Right lung (tissue), 5 donors: ENCODE measurements around the gene NOL6. TPM values are rescaled to one million over a fixed set of nuclear protein-coding genes. Genes with fewer than 3 reads are reported as not detected.
"Not testable (repeated sequence)": the region's sequence is repeated elsewhere in the genome, so short reads cannot be mapped to it uniquely, and the experiment has no call there.

Source experiments
- DNase-seq, 2 donors: peaks; one replicate each; pipeline ENCODE4 v3.0.0-alpha.2; 2013
- polyA plus RNA-seq, 5 donors: library from polyadenylated mRNA; unstranded; fragments of 120-200 nt; gene quantifications; one replicate each; pipeline versions ENCODE4 v1.2.1 to v1.2.3, GENCODE V29; 2013; ENCODE audit warnings: inconsistent platforms in 1 of 5, low replicate concordance in 1 of 5; ENCODE audit not compliant: insufficient read length in 5 of 5, insufficient read depth in 1 of 5

Gene NOL6
- polyA plus RNA-seq, 5 donors = 21.1 to 31.8 (median 23.8) TPM

- no peak for DNase-seq
These were observed 1.4 kb downstream of the NOL6 start for GRCh38 chr9:33472171-33472880.

DNA sequence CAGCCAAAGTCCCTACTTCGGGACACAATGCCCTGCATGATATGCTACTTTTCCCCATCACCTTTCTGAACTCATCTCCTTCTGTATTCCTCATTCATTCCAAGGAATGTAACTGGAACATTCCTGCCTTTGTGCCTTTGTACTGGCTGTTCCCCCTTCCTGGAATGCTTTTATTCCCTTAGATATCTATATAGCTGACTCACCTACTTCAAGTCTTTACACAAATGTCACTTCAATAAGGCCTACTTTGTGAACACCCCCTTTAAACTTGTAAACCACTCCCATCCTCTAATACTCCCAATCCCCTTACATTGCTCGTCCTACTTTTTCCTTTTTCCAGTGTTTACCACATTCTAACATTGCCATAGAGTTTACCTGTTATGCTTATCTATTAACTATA is 2.4 kb downstream of the NOL6 start:
- no peak for DNase-seq

GRCh38 chr9:33469891-33470290 is 3.8 kb downstream of the NOL6 start:
- no peak for DNase-seq

DNA sequence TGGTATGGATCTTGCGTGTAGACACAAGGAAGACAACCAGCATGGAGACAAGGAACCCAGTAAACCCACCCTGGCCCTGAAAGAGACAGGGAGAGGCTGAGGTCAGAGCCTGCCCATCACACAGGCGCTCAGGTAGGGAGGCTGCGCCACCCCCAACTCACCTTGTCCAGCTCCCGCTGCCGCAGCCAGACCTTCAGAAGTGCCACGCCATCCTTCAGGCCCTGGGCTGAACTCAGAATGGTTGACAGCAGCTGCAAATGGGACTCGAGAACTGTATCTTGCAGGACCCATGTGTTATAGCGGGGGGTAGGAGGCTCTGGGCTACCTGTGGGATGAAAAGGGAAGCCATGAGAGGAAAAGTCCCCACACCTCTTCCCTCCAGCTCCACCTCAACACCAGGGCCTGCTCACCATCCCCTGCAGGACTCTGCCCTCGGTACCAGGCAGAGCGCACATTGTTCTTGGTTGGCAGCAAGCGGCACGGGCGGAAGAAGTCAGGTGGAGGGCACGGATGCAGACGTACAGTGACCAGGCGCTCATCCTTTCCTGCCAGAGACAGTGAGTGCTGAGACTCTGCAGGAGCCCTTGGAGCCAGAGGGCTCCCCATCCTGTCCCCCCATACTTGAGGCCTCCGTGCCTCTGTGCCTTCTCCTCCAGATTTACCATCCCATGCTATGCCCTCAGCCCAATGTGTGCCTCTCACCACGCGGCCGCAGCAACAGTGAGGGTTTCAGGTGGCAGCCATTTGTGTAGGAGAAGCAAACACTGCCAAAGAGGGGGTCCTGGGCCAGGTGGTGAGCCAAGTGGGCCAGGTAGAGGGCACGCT is 4.7 kb downstream of the NOL6 start:
- no peak for DNase-seq

DNA sequence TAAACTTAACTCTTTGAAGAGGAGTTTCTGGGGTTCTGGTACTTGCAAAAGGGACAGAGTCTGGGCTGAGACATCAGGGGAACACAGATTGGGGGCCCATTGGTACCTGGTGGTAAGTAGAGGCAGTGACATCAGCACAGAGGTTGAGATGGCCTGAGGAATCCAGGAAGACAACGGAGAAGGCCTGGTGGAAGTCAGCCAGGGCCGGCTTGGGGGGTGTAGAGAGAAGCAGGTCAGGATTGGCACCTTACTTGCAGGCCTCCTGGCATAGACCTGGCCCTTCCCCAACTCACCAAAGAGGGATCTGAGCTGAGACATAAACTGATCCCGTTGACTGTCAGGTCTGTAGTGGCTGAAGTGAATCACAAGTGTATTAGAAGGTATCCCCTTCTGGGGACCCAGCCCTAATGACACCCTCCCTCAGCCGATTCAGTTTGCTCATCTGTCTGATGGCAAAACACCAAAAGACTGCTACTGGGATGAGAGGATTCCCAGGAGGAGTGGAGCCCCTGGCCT is 5.5 kb downstream of the NOL6 start:
- DNase-seq = no peak

- DNase-seq = no peak
These were observed 6.2 kb downstream of the NOL6 start for GRCh38 chr9:33467526-33467925.

DNA sequence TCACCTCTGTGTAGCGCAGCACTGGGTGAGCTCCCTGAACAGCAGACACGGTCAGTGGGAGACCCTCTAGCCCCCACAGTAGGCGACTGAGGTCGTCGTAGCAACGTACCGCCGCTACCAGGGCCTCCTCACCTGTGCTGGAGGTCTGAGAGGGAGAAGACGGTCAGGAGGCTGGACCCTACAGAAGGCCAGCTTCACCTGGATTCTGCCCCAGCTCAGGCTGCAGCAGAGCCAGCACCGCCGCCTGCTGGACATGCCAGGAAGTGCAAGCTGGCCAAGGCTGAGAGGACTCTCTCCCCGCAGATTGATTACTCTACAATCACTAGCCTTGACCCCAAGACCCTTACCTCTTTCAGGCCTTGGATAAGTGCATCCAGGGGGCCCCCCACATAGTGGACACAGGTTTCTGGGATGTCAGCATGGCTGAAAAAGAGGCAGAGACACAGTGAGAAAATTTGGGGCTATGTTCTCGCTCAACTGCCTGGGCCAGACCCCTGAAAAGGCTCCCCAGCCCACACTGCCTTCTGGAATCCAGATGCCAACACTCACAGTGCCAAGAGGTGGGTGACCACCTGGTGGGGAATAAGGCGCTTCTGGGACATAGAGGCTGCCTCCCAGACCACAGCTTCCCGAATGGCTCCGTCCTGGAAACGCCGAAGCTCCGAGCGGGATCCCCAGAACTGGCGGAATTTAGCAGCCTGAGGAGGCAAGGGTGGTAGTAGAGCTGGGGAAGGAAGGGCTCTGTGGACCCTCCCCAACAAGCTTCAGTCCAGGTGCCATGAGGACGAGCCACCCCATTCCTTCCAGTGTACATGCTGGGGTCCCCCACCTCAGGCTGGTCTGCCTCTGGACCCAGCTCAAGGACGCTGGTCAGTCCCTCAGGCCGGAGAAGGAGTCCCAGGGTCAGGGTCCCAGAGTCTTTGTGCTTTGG is 6.9 kb downstream of the NOL6 start:
- no peak for DNase-seq

- no peak for DNase-seq
These were observed 7.8 kb downstream of the NOL6 start for GRCh38 chr9:33465596-33466564.

DNA sequence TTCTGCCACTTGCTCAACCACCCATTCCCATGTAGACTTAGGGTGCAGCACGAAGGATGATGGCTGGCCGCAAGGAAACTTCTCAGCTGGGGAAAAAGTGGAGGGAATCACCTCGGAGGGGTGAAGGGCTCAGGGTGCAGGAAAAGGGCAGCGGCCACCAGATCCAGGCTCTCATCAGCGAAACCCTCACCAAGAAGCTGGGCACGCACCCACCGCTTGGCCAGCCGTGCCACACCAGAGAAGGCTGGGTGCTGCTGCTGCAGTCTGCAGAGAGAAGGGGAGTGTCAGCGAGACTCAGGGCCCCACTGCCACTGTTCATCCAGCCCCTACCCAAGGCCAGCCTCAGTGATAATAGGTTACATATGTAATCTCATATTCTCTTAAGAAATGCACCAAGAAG is 8.6 kb downstream of the NOL6 start:
- no peak for DNase-seq

DNA sequence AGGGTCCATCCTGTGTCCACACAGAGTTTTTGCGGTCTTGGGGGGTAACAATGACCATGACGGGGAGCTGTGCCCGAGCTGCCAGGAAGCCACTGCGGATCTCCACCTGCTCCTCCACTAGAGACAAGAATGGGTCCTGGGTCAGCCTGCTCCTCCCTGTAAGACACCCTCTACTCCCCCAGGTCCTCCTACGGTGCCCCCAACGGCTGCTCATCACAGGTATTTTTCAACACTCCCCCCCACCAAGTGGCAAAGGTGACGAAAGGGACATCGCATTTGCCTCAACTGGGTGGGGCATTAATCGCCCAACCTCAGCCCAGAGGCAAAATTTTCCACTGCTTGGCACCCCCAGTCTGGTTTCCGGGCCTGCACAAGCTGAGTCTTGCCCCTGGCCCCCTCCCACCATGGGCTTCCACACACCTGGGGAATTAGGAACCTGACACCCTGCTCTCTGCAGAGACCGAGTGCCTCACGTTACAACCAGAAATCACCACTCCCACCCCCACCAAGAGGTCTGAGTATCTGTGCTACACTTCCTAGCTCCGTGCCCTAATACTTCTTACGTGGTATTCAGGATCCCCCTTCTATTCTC is 9.6 kb downstream of the NOL6 start:
- DNase-seq = no peak

DNA sequence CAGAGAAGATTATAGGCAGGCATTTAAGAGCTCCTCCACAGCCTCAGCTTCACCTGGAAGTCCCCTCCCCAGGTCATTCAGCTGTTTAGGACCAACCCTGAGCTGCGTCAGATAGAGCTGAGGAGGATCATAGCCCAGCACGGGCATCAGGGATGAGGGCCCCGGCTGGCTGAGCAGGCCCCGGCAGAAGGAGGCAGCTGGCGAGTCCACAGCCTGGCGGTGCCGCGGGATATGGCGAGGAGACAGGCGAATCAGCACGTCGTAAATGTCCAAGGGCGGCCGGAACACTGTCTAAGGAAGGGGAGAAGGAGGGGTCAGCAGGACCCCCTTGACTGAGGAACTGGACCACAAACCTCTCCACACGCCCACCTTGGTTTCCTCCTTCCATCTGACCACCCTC is 10.6 kb downstream of the NOL6 start:
- no peak for DNase-seq

GRCh38 chr9:33461492-33461891 is 12.2 kb downstream of the NOL6 start:
- DNase-seq = no peak

DNA sequence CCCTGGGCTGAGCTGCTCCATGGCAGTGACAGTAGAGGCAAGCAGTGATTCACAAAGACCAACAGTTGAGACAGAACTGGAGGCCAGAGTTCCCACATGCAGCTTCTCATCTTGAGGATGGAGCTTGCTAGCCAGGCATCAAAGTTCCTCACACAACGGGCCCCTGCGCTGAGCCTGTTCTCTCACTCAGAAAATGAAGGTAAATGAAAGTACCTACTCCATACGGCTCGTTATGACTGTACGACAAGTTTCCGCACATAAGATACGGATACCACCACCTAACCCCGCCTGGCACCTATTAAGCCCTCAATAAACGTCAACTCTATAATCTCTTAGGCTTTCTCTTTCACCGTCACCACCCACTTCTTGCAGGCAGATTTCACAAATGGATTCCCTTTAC is 12.9 kb downstream of the NOL6 start:
- no peak for DNase-seq

- DNase-seq = no peak
These were observed 14.6 kb downstream of the NOL6 start for GRCh38 chr9:33459115-33459514.

- DNase-seq = no peak
These were observed 15.3 kb downstream of the NOL6 start for GRCh38 chr9:33458444-33458843.

DNA sequence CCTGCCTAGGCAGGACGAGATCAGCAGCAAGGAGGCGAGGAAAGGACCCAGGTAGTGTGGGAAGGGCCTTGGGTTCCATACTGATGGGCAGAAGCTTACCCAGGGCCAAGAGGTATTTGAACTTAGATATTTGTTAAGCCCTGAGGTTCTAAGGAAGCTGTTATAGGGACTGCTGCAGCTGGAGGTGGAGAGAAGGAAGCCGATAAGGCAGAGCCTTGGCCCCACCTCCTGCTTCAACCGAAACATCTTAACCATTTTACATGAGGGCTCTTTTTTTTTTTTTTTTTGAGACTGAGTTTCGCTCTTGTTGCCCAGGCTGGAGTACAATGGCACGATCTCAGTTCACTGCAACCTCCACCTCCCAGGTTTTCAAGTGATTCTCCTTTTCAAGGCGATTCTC is 17.8 kb downstream of the NOL6 start:
- DNase-seq = no peak

- DNase-seq = not testable (repeated sequence)
These were observed 18.3 kb downstream of the NOL6 start for GRCh38 chr9:33455456-33455855.

DNA sequence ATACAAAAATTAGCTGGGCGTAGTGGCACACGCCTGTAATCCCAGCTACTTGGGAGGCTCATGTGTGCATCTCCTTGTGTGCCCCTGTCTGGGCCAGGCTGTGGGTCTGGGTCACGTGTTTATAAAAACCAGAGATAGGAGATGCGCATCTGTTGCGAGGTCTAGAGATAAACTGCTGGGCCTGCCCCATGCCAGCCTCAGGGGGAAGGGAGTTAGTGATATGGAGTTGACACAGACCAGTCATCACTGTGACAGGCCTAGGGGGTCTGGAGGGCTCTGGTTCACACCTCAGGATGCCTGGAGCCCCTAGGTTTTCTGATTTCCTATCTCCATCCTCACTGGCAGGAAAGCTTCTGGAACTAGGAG is 19.1 kb downstream of the NOL6 start:
- DNase-seq = not testable (repeated sequence)

- no peak for DNase-seq
These were observed 19.6 kb downstream of the NOL6 start for GRCh38 chr9:33453999-33454660.
